Right atrium auricular region (tissue), 2 donors: ENCODE measurements around the gene GPBAR1. TPM values are rescaled to one million over a fixed set of nuclear protein-coding genes. Genes with fewer than 3 reads are reported as not detected.

Source experiments
- DNase-seq: peaks from one replicate; pipeline ENCODE4 v3.0.0-alpha.2; 2019; ENCODE audit warnings: low spot score
- H3K27ac ChIP-seq, 2 donors: fragments of 200-600 bp; sonication (generic); 1 replicate in 1 of 2; 2 replicates in 1 of 2; pipeline ENCODE4 v1.5.1; 2016 to 2019
- H3K27me3 ChIP-seq, 2 donors: fragments of 200-600 bp; sonication (generic); one replicate each; pipeline versions ENCODE4 v1.5.1 to v1.6.0; 2017 to 2019
- H3K36me3 ChIP-seq: fragments of 200-600 bp; sonication (generic); one replicate; pipeline ENCODE4 v1.5.1; 2016
- H3K4me1 ChIP-seq, 2 donors: fragments of 200-600 bp; sonication (generic); one replicate each; pipeline versions ENCODE4 v1.5.1 to v1.6.0; 2017 to 2019
- H3K4me3 ChIP-seq, 2 donors: fragments of 200-600 bp; sonication (generic); 1 replicate in 1 of 2; 2 replicates in 1 of 2; pipeline ENCODE4 v1.5.1; 2017 to 2019; ENCODE audit warnings: mild to moderate bottlenecking in 1 of 2, moderate library complexity in 1 of 2
- H3K9me3 ChIP-seq, 2 donors: fragments of 200-600 bp; sonication (generic); one replicate each; pipeline ENCODE4 v1.5.1; 2019
- total RNA-seq, 2 donors: library from RNA; depleted of rRNA; stranded (reverse); fragments of >200 nt; gene quantifications; one replicate each; pipeline ENCODE4 v1.1.0, GENCODE V29; 2016
- TF ChIP-seq, protein P1 (sequence below), 2 donors: fragments of 200-600 bp; sonication (generic); IDR thresholded peaks; one replicate each; pipeline ENCODE4 v1.5.1; 2019; ENCODE audit warnings: antibody characterized with exemption in 2 of 2

The GPBAR1 gene, protein sequence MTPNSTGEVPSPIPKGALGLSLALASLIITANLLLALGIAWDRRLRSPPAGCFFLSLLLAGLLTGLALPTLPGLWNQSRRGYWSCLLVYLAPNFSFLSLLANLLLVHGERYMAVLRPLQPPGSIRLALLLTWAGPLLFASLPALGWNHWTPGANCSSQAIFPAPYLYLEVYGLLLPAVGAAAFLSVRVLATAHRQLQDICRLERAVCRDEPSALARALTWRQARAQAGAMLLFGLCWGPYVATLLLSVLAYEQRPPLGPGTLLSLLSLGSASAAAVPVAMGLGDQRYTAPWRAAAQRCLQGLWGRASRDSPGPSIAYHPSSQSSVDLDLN
- total RNA-seq = 10 to 100 TPM in 1 of 2 donors, 1 to 10 TPM in 1; 1.9 to 10.7 TPM

DNA sequence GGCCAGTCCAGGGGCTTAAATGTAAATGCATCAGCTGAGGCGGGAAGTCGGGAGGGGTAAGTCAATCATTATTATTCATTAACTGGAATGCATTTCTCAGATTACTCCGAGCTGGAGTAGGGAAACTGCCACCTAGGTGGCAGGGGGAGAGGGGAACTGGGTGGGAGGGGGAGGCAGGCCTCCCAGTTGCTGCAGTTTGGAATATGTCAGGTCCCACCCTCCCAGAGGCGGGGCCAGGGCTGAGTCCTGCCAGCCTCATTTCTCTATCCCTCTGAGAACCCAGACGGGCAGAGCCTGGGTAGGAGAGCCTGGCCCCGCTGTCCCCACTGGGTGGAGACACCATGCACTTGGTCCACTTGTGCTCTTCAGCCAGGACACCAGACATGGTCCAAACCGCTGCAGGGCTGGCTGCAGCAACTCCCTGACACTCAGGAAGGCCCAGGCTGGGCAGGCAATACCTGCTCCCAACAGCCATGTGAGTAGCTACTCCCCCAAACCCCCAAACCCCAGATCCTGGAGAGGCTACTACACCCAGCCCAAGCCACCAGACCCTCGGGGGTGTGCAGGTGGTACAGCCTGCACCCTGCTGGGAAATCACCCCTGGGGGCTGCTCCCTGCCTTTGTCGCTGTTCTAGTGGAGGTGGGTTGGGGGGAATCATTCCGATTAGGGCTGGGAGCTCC is at the start of gene GPBAR1:
Gene GPBAR1, plus strand, starts transcription at position 274 of the 681 bp plus-strand sequence. CDS start 1,710 bp downstream, outside the sequence.
- no peak for DNase-seq
- Histone ChIP-seq H3K36me3 (peaks cover 33% of the 10 kb centered on the region), H3K4me3 (no peak within 1 kb of the TSS), H3K27ac (peak within 1 kb of the TSS; percentile 82 to 85), H3K27me3 (no peaks in the 10 kb centered on the region), H3K9me3 (no peaks in the 10 kb centered on the region), H3K4me1 (peaks cover 0 to 64% of the 10 kb centered on the region in 2 donors)
- TF ChIP-seq, protein P1, sequence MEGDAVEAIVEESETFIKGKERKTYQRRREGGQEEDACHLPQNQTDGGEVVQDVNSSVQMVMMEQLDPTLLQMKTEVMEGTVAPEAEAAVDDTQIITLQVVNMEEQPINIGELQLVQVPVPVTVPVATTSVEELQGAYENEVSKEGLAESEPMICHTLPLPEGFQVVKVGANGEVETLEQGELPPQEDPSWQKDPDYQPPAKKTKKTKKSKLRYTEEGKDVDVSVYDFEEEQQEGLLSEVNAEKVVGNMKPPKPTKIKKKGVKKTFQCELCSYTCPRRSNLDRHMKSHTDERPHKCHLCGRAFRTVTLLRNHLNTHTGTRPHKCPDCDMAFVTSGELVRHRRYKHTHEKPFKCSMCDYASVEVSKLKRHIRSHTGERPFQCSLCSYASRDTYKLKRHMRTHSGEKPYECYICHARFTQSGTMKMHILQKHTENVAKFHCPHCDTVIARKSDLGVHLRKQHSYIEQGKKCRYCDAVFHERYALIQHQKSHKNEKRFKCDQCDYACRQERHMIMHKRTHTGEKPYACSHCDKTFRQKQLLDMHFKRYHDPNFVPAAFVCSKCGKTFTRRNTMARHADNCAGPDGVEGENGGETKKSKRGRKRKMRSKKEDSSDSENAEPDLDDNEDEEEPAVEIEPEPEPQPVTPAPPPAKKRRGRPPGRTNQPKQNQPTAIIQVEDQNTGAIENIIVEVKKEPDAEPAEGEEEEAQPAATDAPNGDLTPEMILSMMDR (IDR thresholded peaks at IDR 0.05) = no peak

DNA sequence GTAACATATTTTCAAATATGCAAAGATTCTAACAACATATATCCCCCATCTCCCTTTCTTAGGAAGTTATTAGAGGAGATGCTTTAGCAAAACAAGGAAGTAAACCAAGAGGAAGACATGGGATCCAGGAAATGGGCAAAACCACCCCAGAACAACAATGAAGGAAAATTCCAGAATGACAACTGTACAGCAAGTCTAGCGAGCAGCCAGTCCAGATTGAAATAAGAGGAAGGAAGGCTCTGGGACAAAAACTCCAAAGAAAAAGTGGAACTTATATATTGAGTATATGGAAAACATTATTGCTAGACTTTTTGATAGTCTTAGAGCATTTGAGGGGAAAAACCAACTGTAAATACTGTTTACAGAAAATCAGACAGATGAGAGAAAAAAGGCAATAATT is 46.7 kb upstream of the GPBAR1 start:
- H3K4me1 ChIP-seq = peaks cover 0 to 21% of the 10 kb centered on the region in 2 donors
- no peaks in the 10 kb centered on the region for H3K27me3 ChIP-seq
- H3K36me3 ChIP-seq = no peaks in the 10 kb centered on the region
- DNase-seq = no peak
- no peak overlapping the region for H3K4me3 ChIP-seq
- no peaks in the 10 kb centered on the region for H3K9me3 ChIP-seq
- no peak overlapping the region for H3K27ac ChIP-seq
- TF ChIP-seq, protein P1 (IDR thresholded peaks at IDR 0.05) = no peak

DNA sequence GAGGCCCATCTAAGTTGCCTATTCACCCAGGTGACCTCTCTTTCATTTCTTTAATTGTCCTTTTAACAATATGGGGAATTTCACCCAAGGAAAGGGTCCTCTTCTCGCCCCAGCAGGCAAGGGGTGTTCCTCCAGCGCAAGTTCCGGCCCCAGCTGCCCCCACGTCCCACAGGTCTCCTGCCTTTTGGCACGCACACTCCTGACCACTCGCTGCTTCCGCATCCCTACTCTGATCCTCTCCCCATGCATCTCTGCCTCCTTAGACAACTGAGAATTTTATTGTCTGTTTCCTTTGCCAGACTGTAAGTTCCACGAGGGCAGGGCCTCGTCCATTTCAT is 44.5 kb upstream of the GPBAR1 start:
- Histone ChIP-seq H3K36me3 (no peaks in the 10 kb centered on the region), H3K27me3 (no peaks in the 10 kb centered on the region), H3K4me3 (peak overlapping the region; percentile 99 to 100), H3K9me3 (no peaks in the 10 kb centered on the region), H3K27ac (peak overlapping the region; percentile 97 to 99), H3K4me1 (peaks cover 0 to 42% of the 10 kb centered on the region in 2 donors)
- DNase-seq = no peak
- TF ChIP-seq, protein P1 (IDR thresholded peaks at IDR 0.05) = no peak

DNA sequence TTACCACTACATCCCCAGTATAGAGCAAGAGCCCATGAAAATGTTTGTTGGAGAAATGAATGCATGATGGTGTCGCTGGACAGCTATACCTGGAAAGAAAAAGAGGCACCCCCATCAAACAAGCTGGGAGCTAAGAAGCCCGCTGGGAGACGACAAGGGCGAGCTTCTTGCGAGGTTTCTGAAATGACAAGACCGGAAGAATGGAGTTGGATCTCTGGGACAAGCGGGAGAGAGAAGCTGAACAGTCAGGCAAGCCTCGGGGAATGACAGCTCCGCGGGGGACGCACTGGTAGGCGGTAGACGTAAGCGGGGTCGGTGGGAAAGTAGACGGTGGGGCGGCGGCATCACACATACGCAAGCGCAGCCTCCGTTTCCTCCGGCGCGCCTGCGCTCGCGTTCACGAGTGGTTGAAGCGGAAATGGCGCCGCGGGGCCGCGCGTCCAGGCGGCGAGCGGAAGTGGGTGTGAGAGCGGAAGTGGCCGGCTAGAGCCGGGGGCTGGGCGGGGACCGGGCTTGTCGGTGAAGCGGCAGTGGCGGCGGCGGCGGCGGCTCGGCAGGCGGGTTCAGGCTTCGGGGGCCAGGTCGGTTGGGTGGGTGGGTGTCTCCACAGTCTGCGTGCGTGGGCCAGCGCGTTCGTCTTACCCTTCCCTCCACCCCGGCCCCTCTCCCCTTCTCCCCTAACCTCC is 44.0 kb upstream of the GPBAR1 start, which contains the start of gene ARPC2:
Gene ARPC2, plus strand, starts transcription at position 516 of the 686 bp plus-strand sequence. CDS start 282 bp downstream, outside the sequence.
- Histone ChIP-seq H3K36me3 (no peaks in the 10 kb centered on the region), H3K27ac (peak within 1 kb of the TSS; percentile 97 to 99), H3K9me3 (no peaks in the 10 kb centered on the region), H3K4me1 (peaks cover 0 to 47% of the 10 kb centered on the region in 2 donors), H3K27me3 (no peaks in the 10 kb centered on the region), H3K4me3 (peak within 1 kb of the TSS; percentile 99 to 100)
- DNase-seq = peak; percentile 95
- TF ChIP-seq, protein P1 (IDR thresholded peaks at IDR 0.05) = peak in 1 of 2 donors; percentile 23

DNA sequence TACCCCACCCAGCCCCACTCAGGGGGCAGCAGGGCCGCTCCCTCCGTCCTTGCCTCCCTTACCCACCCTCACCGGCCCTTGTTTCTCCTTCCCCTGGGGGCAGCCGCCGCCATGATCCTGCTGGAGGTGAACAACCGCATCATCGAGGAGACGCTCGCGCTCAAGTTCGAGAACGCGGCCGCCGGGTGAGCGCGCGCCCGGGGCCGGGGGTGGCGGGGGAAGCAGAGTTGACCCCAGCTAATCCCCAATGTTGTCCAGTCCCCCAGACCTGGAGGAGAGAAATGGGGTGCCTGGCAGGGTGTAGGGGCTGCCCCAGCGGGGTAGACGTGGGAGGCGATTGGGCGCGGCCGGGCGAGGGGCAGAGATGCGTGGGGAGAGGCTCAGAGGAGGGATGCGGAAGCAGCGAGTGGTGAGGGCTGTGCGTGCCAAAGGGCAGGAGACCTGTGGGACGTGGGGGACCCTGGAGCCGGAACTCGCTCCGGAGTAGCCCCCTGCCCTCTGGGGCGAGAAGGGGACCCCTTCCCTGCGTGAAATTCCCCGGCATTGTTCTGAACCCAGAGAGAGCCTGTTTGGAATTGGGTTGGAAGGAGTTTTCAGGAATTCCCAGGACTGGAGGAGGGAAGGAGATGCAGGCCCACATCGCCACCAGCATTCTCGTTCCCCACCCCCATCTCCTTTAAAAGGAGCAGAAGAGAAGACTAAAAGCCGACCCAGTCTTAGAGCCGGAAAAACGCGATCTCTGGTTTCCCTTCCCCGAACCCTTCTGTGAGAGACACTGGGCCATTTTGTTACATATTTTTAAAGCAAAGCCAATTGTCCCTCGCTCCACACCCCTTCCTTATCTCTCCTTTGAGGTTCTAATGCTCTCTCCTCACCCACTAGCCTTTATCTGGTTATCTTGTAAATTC is 43.2 kb upstream of the GPBAR1 start:
- TF ChIP-seq, protein P1 (IDR thresholded peaks at IDR 0.05) = no peak
- peaks cover 0 to 55% of the 10 kb centered on the region in 2 donors for H3K4me1 ChIP-seq
- H3K27ac ChIP-seq = peak overlapping the region; percentile 97 to 99
- H3K36me3 ChIP-seq = no peaks in the 10 kb centered on the region
- no peaks in the 10 kb centered on the region for H3K27me3 ChIP-seq
- H3K4me3 ChIP-seq = peak overlapping the region; percentile 99 to 100
- no peaks in the 10 kb centered on the region for H3K9me3 ChIP-seq
- peak; percentile 63 for DNase-seq
